HG02759 (cell line): Measurements from ENCODE around the gene MLLT1.

ENCODE experiments used
- ATAC-seq: cut with Tn5 transposase; IDR thresholded peaks from one replicate; pipeline ENCODE4 v1.9.1; 2021; ENCODE audit warnings: mild to moderate bottlenecking, moderate library complexity; ENCODE audit not compliant: unreplicated experiment

MLLT1 gene

DNA sequence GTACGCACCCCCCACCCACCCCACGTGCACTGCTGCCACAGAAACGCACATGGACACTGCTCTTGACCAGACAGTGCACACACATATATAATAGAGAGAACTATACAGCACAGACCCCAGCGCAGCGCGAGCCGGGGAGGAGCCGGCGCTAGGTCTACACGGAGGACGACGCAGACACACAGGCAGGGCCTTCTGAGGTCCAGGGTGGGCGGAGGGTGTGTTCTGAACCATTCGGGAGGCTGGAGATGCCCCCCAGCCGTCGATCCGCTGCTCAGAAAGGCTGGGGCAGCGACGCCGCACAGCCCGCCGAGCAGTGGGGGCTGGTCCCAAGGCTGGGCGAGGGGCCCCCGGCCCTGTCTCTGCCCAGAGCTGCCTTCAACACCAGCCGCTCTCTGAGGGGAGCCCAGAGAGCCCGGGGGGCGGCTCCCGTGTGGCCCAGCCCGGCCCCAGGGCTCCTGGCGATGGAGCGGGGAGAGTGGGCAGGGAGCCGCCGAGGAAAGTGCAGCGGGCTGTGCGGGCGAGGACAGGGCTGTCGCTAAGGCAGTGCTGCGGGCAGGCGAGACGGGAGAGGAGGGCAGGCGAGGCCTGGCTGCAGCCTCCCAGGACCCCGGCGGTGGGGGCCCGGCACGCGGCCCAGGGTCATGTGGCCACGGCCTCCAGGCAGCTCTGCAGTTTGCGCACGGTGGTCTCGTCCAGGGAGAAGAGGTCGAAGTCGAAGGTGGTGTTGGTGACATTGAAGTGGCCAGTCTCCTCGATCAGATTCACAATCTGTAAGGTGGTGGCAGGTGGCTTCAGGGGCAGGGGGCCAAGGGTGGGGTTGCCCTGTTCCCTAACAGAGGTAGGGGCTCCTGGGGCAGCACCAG is 67.1 kb downstream of the MLLT1 start:
- ATAC-seq, result no peak

GRCh38 chr19:6211632-6212402 is 68.0 kb downstream of the MLLT1 start:
- ATAC-seq, result no peak

DNA sequence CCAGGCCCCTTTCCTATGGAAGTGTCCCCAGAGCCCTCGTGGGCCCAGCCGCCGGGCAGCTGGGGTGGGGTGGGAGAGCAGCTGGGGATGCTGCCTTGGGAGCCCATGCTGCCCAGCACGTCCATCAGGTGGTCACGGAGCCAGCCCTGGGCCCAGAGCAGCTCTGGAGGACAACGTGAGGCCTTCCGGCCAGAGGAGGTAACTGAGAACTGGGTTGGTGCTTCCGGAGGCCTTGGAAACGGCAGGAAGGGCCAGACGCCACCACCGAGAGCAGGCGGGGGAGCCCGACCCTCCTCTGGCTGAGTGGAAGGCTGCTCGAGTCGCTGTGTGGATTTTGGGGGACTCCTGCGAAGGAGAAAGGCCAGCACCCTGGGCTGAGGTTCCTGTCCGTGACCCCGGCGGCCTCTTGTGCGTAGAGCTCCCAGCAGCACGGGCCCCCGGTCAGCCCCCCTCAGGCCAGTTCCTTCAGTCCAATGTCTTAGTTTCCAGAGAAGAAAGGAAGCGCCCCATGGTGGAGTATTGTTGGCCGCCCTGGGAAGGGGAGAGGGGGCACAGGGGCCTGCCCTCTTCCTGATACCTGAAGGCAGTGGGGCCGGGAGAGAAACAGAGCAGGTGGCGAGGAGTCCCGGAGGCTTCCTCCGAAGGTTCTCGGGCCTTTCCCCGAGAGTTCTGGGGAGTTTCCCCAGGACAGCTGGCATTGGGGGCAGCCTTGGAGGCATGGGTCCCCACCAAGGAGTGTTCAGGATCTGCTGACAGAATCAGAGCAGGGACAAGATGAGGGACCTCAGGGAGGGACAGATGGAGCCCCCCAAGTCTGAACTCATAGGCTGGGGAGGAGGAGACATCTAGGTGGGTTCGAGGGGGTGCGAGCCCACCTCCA is 68.8 kb downstream of the MLLT1 start:
- ATAC-seq, result no peak

DNA sequence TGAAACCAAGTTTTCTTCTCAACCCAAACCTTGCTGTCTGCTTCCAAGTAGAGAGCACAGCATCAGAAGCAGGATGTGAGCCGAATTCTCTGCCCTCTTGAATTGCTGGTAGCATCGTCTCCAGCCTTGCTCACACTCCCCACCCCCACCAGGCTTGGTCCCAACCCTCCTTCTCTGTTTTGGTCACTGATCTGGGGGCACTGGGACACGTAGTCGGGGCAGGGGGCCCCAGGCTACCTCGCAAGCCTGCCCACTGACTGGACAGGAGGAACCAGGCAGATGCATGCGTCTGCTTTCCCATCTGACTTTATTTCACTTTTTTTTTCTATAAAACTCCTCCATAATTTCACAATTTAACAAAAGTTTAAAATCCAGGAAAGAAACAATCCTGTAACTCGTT is 69.7 kb downstream of the MLLT1 start:
- no peak for ATAC-seq

DNA sequence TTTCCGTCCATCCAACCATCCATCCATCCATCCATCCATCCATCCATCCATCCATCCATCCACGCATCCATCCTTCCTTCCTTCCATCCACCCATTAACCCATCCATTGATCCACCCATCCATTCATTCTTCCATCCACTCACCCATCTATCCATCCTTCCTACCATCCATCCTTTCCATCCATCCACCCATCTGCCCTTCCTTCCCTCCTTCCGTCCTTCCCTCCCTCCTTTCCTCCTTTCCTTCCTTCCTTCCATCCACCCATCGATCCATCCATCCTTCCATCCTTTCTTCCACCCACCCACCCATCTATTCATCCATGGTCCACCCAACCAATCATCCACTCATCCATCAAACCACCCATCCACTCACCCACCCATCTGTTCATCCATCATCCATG is 70.1 kb downstream of the MLLT1 start:
- ATAC-seq, result no peak

- no peak for ATAC-seq
Observed at GRCh38 chr19:6209233-6209632, 70.5 kb downstream of the MLLT1 start.

DNA sequence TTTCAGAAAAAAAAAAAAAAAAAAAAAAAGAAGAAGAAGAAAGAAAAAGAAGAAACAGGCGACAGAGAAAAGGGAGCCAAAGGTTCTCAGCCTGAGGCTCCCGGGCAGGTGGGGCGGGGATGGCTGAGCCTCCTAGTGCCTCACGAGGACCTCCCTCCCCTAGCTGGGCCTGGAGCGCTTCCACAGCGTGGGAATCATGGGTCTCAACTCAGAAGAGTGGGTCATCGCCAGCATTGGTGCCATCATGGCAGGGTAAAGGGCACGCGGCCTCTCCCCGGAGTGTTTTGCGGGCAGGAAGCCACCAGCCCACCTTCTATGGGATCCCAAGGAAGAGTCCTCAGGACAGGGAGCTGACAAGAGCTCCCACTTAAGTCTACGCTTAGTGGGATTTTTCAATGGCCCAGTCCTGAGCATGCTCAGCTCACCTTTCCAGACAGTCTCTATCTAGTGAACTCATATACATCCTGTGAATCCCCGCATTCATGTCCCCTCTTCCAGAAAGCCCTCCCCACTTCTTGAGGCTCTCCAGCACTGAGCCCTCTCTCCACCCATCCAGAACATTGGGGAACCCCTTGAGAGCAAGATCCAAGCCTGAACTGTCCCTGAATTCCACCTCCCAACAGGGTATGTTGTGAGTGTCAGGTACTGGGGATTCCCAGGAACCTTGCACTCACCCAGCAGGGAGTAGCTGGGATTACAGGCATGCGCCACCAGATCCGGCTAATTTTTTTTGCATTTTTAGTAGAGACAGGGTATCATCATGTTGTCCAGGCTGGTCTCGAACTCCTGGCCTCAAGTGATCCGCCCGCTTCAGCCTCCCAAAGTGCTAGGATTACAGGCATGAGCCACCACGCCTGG is 74.7 kb downstream of the MLLT1 start:
- ATAC-seq, result no peak

DNA sequence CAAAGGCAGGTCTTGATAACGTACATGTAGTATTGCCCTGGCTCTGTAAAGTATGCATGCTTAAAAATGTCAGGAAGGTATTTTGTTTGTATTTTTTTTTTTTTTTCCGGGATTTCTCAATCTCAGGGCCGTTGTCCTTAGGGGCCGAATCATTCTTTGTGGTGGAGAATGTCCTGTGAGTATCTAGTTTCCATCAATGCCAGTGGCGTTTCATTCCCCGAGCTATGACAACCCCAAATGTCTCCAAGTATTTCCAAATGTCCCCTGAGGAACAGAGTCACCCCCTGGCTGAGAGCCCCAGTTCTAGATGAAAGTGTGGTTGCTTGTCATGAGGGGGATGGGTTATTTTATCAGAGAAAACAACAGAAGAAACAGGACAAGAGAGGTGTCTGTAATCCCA is 75.6 kb downstream of the MLLT1 start:
- no peak for ATAC-seq

DNA sequence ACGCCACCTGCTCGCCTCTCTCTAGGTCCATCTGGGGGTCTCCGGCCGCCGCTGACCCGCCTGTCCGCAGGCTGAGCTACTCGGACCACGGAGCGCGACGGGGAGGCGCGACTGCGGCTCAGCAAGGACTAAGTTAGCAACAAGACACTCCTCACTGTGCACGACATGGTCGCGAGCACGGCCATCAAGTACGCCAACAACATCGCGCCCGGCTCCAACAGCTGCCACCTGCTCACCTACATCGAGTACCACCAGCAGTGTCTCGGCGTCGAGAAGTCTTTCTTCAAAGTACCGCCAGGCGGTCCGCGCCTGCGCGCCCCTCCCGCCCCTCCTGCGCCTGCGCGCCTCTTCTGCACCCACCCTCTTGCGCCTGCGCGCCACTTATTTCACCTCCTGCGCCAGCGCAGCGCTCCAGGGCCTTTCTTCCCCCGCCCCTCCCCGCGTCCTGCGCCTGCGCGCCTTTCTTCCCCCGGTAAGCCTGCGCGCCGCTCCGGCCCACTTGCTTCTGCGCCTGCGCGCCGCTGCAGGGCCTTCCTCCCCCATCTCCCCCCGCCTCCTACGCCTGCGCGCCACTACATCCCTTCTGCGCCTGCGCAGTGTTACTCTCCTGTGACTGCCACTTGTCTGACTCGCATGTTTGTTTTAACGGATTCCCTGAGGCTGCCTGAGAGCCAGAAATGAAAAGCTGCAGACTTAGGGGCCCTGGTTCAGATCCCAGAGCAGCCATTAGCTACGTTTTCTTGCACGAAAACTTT is 80.4 kb downstream of the MLLT1 start:
- peak; percentile 84 for ATAC-seq

DNA sequence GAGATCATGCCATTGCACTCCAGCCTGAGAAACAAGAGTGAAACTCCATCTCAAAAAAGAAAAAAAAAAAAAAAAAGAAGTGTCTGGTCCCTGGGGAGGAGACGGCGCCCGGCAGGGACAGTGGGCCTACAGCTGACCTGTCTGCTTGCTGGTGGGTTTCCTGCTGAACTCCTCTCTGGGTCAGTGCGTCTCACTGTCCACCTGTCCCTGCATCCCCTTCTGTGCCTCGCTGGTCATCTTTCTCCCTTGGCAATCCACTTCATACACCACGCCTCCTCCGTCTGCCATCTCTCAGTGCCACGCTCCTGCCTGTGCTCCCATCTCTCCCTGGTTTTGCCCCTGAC is 80.9 kb downstream of the MLLT1 start:
- ATAC-seq, result no peak

- no peak for ATAC-seq
Observed at GRCh38 chr19:6196361-6196760, 83.4 kb downstream of the MLLT1 start.

DNA sequence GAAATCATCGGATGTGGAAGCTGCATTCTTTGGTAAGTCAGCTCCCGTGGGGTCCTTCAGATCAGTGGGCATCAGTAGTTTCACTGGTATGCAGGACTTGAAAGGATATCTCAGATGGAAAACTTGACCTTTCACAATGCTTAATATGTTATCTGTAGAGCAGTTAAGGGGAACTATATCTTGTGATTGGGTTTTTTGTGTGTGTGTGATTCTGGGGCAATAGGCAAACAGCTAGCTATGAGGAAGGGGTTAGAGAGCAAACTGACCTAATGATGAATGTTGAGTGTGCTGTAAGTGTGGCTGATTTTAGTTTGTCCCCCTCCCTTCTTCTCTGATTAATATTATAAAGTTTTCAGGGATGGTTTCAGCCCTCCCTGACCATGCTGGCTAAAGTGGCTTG is 91.0 kb downstream of the MLLT1 start:
- no peak for ATAC-seq

DNA sequence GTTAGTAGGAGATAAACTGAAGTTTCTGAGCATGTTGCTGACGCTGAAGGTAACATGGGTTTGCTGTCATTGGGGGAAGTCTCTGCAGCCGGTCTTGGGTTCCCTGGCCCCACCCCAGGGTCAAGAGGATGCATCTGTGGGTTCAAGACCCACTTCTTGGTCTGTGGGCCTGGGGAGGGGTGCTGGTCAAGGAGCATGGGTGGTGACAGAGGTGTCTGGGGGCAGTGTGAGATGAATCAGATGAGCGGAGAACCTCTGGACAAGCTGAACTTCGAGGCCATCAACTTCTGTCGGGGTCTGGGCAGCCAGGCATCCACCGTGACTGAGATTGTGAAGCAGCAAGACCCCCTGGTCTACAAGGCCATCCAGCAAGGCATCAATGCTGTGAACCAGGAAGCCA is 92.4 kb downstream of the MLLT1 start:
- no peak for ATAC-seq

GRCh38 chr19:6185835-6186834 is 93.6 kb downstream of the MLLT1 start:
- no peak for ATAC-seq

- no peak for ATAC-seq
Observed at GRCh38 chr19:6185093-6185834, 94.5 kb downstream of the MLLT1 start.

DNA sequence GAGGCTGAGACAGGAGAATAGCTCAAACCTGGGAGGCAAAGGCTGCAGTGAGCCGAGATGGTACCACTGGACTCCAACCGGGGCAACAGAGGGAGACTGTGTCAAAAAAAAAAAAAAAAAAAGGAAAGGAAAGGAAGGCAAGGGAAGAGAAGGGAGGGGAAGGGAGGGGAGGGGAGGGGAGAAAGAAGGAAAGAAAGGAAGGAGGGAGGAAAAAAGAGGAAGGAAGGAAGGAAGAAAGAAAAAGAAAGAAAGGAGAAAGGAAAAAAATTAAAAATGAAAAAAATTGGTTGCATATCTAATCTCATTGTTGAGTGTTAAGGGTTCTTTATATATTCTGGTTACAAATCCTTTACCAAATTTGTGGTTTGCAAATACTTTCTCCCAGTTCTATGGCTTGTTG is 98.7 kb downstream of the MLLT1 start:
- no peak for ATAC-seq

GRCh38 chr19:6173190-6173589 is 106.6 kb downstream of the MLLT1 start:
- ATAC-seq, result no peak
